Testis (tissue), 2 donors: Measurements from ENCODE around the gene BCKDHB.
A peak's percentile ranks its signal among the peaks of the same experiment; 100 is the strongest.

Experiments
- POLR2A ChIP-seq: fragments of 450-650 bp; IDR thresholded peaks from one replicate; pipeline ENCODE4 v1.6.1; 2017; ENCODE audit warnings: antibody characterized with exemption, mild to moderate bottlenecking, moderate library complexity
- TF ChIP-seq, protein P1 (sequence below), 3 experiments: fragments of 450-650 bp in 2 of 3; fragments of 200-600 bp in 1 of 3; sonication (generic) in 1 of 3; IDR thresholded peaks; one replicate each; pipeline ENCODE4 v1.5.1; 2016 to 2019; ENCODE audit warnings: antibody characterized with exemption in 3 of 3, mild to moderate bottlenecking in 2 of 3, moderate library complexity in 1 of 3

DNA sequence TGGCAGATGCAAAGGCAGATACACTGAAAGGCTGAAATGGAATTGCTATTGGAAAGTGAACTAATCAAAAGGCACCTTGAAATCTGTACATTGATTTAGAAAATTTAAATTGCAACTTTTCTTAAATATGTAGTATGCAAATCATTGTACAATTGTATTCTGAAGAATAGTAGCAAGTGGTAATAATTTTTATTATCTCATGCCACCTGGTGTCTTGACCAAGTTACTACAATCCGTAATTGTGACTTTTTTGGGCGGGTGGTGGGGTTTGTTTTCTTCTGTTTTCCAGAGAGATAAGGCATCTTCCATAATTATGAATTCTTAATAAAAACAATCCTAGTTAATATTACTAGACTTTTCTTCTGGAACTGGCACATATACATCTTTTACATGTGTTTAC, 12.5 kb upstream of the BCKDHB start:
- TF ChIP-seq, protein P1, sequence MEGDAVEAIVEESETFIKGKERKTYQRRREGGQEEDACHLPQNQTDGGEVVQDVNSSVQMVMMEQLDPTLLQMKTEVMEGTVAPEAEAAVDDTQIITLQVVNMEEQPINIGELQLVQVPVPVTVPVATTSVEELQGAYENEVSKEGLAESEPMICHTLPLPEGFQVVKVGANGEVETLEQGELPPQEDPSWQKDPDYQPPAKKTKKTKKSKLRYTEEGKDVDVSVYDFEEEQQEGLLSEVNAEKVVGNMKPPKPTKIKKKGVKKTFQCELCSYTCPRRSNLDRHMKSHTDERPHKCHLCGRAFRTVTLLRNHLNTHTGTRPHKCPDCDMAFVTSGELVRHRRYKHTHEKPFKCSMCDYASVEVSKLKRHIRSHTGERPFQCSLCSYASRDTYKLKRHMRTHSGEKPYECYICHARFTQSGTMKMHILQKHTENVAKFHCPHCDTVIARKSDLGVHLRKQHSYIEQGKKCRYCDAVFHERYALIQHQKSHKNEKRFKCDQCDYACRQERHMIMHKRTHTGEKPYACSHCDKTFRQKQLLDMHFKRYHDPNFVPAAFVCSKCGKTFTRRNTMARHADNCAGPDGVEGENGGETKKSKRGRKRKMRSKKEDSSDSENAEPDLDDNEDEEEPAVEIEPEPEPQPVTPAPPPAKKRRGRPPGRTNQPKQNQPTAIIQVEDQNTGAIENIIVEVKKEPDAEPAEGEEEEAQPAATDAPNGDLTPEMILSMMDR (IDR thresholded peaks at IDR 0.05) = peak; percentile 42 to 57 (median 53)
- no peak for TF ChIP-seq POLR2A
